PC-3 (cell line): Measurements from ENCODE around the gene SLC10A4.

ENCODE experiments used
- EZH2 ChIP-seq: fragments of 300-600 bp; sonication (generic); IDR thresholded peaks from one replicate; pipeline ENCODE4 v1.6.1; 2017; ENCODE audit warnings: antibody characterized with exemption, mild to moderate bottlenecking, low read length; ENCODE audit not compliant: unreplicated experiment
- TF ChIP-seq, protein P1 (sequence below): fragments of 300-600 bp; sonication (generic); conservative IDR thresholded peaks from 2 replicates; pipeline ENCODE4 v1.5.1; 2017; ENCODE audit warnings: antibody characterized with exemption, low read depth, mild to moderate bottlenecking, low read length

GRCh38 chr4:48499551-48500066, 16.5 kb downstream of the SLC10A4 start:
- TF ChIP-seq, protein P1, sequence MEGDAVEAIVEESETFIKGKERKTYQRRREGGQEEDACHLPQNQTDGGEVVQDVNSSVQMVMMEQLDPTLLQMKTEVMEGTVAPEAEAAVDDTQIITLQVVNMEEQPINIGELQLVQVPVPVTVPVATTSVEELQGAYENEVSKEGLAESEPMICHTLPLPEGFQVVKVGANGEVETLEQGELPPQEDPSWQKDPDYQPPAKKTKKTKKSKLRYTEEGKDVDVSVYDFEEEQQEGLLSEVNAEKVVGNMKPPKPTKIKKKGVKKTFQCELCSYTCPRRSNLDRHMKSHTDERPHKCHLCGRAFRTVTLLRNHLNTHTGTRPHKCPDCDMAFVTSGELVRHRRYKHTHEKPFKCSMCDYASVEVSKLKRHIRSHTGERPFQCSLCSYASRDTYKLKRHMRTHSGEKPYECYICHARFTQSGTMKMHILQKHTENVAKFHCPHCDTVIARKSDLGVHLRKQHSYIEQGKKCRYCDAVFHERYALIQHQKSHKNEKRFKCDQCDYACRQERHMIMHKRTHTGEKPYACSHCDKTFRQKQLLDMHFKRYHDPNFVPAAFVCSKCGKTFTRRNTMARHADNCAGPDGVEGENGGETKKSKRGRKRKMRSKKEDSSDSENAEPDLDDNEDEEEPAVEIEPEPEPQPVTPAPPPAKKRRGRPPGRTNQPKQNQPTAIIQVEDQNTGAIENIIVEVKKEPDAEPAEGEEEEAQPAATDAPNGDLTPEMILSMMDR: no peak
- no peak for TF ChIP-seq EZH2
